GM21737 (cell line): ENCODE data around the gene LTBP2.

ENCODE experiments used
- ATAC-seq: cut with Tn5 transposase; IDR thresholded peaks from one replicate; pipeline ENCODE4 v1.9.1; 2021; ENCODE audit warnings: mild to moderate bottlenecking, moderate library complexity; ENCODE audit not compliant: unreplicated experiment

Gene LTBP2

GRCh38 chr14:74593241-74593953 is 18.6 kb downstream of the LTBP2 start:
- no peak for ATAC-seq

GRCh38 chr14:74592476-74593201 is 19.4 kb downstream of the LTBP2 start:
- ATAC-seq, result no peak

- ATAC-seq, result no peak
Observed at GRCh38 chr14:74591899-74592298, 20.1 kb downstream of the LTBP2 start.

- ATAC-seq, result no peak
Observed at GRCh38 chr14:74591394-74591793, 20.6 kb downstream of the LTBP2 start.

- no peak for ATAC-seq
Observed at GRCh38 chr14:74589291-74589879, 22.7 kb downstream of the LTBP2 start.

- no peak for ATAC-seq
Observed at GRCh38 chr14:74587363-74587707, 24.7 kb downstream of the LTBP2 start.

GRCh38 chr14:74586681-74587362 is 25.2 kb downstream of the LTBP2 start:
- no peak for ATAC-seq

GRCh38 chr14:74585406-74586335 is 26.4 kb downstream of the LTBP2 start:
- ATAC-seq, result no peak

GRCh38 chr14:74584951-74585350 is 27.1 kb downstream of the LTBP2 start:
- no peak for ATAC-seq

- ATAC-seq, result no peak
Observed at GRCh38 chr14:74583689-74584434, 28.2 kb downstream of the LTBP2 start.

- ATAC-seq, result no peak
Observed at GRCh38 chr14:74582910-74583581, 29.0 kb downstream of the LTBP2 start.

GRCh38 chr14:74580275-74580672 is 31.8 kb downstream of the LTBP2 start:
- no peak for ATAC-seq

GRCh38 chr14:74579447-74580274 is 32.4 kb downstream of the LTBP2 start:
- no peak for ATAC-seq

- no peak for ATAC-seq
Observed at GRCh38 chr14:74578479-74578878, 33.6 kb downstream of the LTBP2 start.

GRCh38 chr14:74577948-74578275 is 34.1 kb downstream of the LTBP2 start:
- no peak for ATAC-seq

GRCh38 chr14:74577247-74577947 is 34.6 kb downstream of the LTBP2 start:
- no peak for ATAC-seq

GRCh38 chr14:74575936-74576335 is 36.1 kb downstream of the LTBP2 start:
- no peak for ATAC-seq

- no peak for ATAC-seq
Observed at GRCh38 chr14:74575507-74575906, 36.5 kb downstream of the LTBP2 start.
